Measurements from ENCODE around the gene NEU1. TPM values are rescaled to one million over a fixed set of nuclear protein-coding genes. Genes with fewer than 3 reads are reported as not detected.

Gene NEU1
- total RNA-seq, 1 donor from 2014 or later = 25.6 TPM

- DNase-seq = no peak
Observed at GRCh38 chr6:31896493-31896855, 33.9 kb upstream of the NEU1 start.

GRCh38 chr6:31892821-31893220 lies 30.2 kb upstream of the NEU1 start:
- no peak for DNase-seq

GRCh38 chr6:31889331-31889972 lies 26.8 kb upstream of the NEU1 start:
- no peak for DNase-seq

GRCh38 chr6:31888276-31889258 lies 25.9 kb upstream of the NEU1 start:
- peak; percentile 27 for DNase-seq

GRCh38 chr6:31887173-31888007 lies 24.8 kb upstream of the NEU1 start:
- no peak for DNase-seq

GRCh38 chr6:31886541-31886991 lies 23.9 kb upstream of the NEU1 start:
- DNase-seq = no peak

- no peak for DNase-seq
Observed at GRCh38 chr6:31884528-31885035, 22.0 kb upstream of the NEU1 start.

GRCh38 chr6:31883676-31884075 lies 21.1 kb upstream of the NEU1 start:
- no peak for DNase-seq

GRCh38 chr6:31882344-31882743 lies 19.7 kb upstream of the NEU1 start:
- no peak for DNase-seq

GRCh38 chr6:31881136-31881859 lies 18.7 kb upstream of the NEU1 start:
- no peak for DNase-seq

GRCh38 chr6:31880616-31881015 lies 18.0 kb upstream of the NEU1 start:
- DNase-seq = no peak

GRCh38 chr6:31879901-31880300 lies 17.3 kb upstream of the NEU1 start:
- DNase-seq = peak; percentile 16

- DNase-seq = no peak
Observed at GRCh38 chr6:31879143-31879542, 16.5 kb upstream of the NEU1 start.

GRCh38 chr6:31878726-31879125 lies 16.1 kb upstream of the NEU1 start, which contains the start of gene SLC44A4:
Gene SLC44A4, minus strand, starts transcription at chr6:31878997. Its CDS starts 17 bp downstream, at chr6:31878980.
- no peak for DNase-seq

GRCh38 chr6:31878222-31878621 lies 15.6 kb upstream of the NEU1 start:
- no peak for DNase-seq

GRCh38 chr6:31877651-31878161 lies 15.1 kb upstream of the NEU1 start:
- DNase-seq = no peak

- DNase-seq = no peak
Observed at GRCh38 chr6:31877125-31877650, 14.6 kb upstream of the NEU1 start.

- DNase-seq = no peak
Observed at GRCh38 chr6:31876357-31876756, 13.7 kb upstream of the NEU1 start.

- DNase-seq = no peak
Observed at GRCh38 chr6:31875877-31876276, 13.3 kb upstream of the NEU1 start.

GRCh38 chr6:31874836-31875572 lies 12.4 kb upstream of the NEU1 start:
- DNase-seq = no peak

All from tongue (tissue), 2 donors.